Adrenal gland (tissue), 12 donors: Measurements from ENCODE around the gene CDS2. TPM values are rescaled to one million over a fixed set of nuclear protein-coding genes. Genes with fewer than 3 reads are reported as not detected.

Experiments
- DNase-seq, 7 donors: peaks; one replicate each; pipeline ENCODE4 v3.0.0-alpha.2; 2019 to 2020
- H3K27ac ChIP-seq, 5 donors: fragments of 200-600 bp; sonication (generic) in 4 of 5; 1 replicate in 3 of 5; 2 replicates in 2 of 5; pipeline versions ENCODE4 v1.5.1 to v1.8.0; 2016 to 2020; ENCODE audit warnings: mild to moderate bottlenecking in 1 of 5
- H3K27me3 ChIP-seq: fragments of 200-600 bp; 2 replicates; pipeline ENCODE4 v1.8.0; 2021
- H3K36me3 ChIP-seq, 2 donors: fragments of 200-600 bp; replicated peaks in 1 of 2; 1 replicate in 1 of 2; 2 replicates in 1 of 2; pipeline versions ENCODE4 v1.5.1 to v1.8.0; 2018 to 2022
- H3K4me1 ChIP-seq, 2 donors: fragments of 200-600 bp; replicated peaks in 1 of 2; 1 replicate in 1 of 2; 2 replicates in 1 of 2; pipeline versions ENCODE4 v1.5.1 to v1.8.0; 2018 to 2021
- H3K4me3 ChIP-seq, 4 donors: fragments of 200-600 bp; sonication (generic) in 3 of 4; one replicate each; pipeline ENCODE4 v1.5.1; 2016 to 2018
- H3K9me3 ChIP-seq, 3 donors: fragments of 200-600 bp; sonication (generic) in 1 of 3; replicated peaks in 1 of 3; 1 replicate in 2 of 3; 2 replicates in 1 of 3; pipeline versions ENCODE4 v1.5.1 to v1.8.0; 2016 to 2021
- POLR2A ChIP-seq, 2 donors: fragments of 450-650 bp; IDR thresholded peaks; one replicate each; pipeline ENCODE4 v1.6.1; 2017; ENCODE audit warnings: antibody characterized with exemption in 2 of 2, mild to moderate bottlenecking in 2 of 2, moderate library complexity in 1 of 2
- WGBS, 4 donors: extraction: QIAGEN DNeasy Blood & Tissue Kit in 2 of 4; methylation state at CpG; one replicate each; pipeline versions ENCODE4 v1.1.5 to v1.1.7; 2013 to 2017; 5-methylcytosine and 5-hydroxymethylcytosine counted together
- intact Hi-C, 2 donors: fragments of 100-400 bp; cut with DNase I; formaldehyde crosslinking; loops; one replicate each; pipeline versions ENCODE4 v1.14.1 to v1.15.0; 2022 to 2023
- polyA plus RNA-seq, 3 donors: library from polyadenylated mRNA; stranded (reverse); fragments of 200-250 nt in 2 of 3; fragments of 350-450 nt in 1 of 3; fragmentation: Illumina TruSeq in 1 of 3; extraction: RNeasy Lipid Tissue Mini Kit (QIAGEN cat#74804) in 1 of 3; gene quantifications; one replicate each; pipeline ENCODE4 v1.2.3, GENCODE V29; 2013 to 2014
- total RNA-seq, 9 donors: library from RNA; depleted of rRNA in 4 of 9; stranded (reverse); fragments of >200 nt in 4 of 9; fragments of 120-200 nt in 1 of 9; fragmentation: NEBNext Ultra II Directional in 1 of 9; extraction: Animal tissue kit (Norgen Biotek cat#: 25700) in 1 of 9; gene quantifications; one replicate each; pipeline versions ENCODE4 v1.1.0 to v1.2.4, GENCODE V29; 2013 to 2023
- TF ChIP-seq, protein P1 (sequence below), 6 experiments: fragments of 450-650 bp in 4 of 6; fragments of 200-600 bp in 2 of 6; sonication (generic) in 1 of 6; IDR thresholded peaks; 1 replicate in 5 of 6; 2 replicates in 1 of 6; pipeline versions ENCODE4 v1.5.1 to v1.8.0; 2016 to 2021; ENCODE audit warnings: antibody characterized with exemption in 6 of 6, mild to moderate bottlenecking in 2 of 6, moderate library complexity in 1 of 6
- donor health status: healthy with polysubstance abuse.
- donor health status: Bipolar disorder and iron deficiency.
- donor health status: DM: yes; HTN: yes; CAD: no.
- donor health status: DM: no; HTN: no; CAD: no.
- donor health status: DM: no; HTN: no; CAD: no.
- donor health status: DM: yes; HTN: yes; CAD: no.

CDS2 gene
- total and polyA plus RNA-seq, 12 donors: 11.8 to 71.0 (median 35.0) TPM

- 96 to 100% (median 97%) methylated on average over 1 to 6 of the region's 6 CpGs for WGBS, 4 donors
- no peaks in the 10 kb centered on the region for H3K36me3 ChIP-seq
- no peak for DNase-seq
- H3K27me3 ChIP-seq: no peaks in the 10 kb centered on the region
- no peak overlapping the region for H3K4me3 ChIP-seq
- peaks cover 25 to 48% of the 10 kb centered on the region in 2 donors for H3K4me1 ChIP-seq
- H3K27ac ChIP-seq: no peak overlapping the region
- no peaks in the 10 kb centered on the region for H3K9me3 ChIP-seq
- TF ChIP-seq, protein P1, sequence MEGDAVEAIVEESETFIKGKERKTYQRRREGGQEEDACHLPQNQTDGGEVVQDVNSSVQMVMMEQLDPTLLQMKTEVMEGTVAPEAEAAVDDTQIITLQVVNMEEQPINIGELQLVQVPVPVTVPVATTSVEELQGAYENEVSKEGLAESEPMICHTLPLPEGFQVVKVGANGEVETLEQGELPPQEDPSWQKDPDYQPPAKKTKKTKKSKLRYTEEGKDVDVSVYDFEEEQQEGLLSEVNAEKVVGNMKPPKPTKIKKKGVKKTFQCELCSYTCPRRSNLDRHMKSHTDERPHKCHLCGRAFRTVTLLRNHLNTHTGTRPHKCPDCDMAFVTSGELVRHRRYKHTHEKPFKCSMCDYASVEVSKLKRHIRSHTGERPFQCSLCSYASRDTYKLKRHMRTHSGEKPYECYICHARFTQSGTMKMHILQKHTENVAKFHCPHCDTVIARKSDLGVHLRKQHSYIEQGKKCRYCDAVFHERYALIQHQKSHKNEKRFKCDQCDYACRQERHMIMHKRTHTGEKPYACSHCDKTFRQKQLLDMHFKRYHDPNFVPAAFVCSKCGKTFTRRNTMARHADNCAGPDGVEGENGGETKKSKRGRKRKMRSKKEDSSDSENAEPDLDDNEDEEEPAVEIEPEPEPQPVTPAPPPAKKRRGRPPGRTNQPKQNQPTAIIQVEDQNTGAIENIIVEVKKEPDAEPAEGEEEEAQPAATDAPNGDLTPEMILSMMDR (IDR thresholded peaks at IDR 0.05): no peak
- no peak for TF ChIP-seq POLR2A (IDR thresholded peaks at IDR 0.05)
- intact Hi-C loops: no loop called here
These were observed 27.7 kb downstream of the CDS2 start for GRCh38 chr20:5154543-5154925.

DNA sequence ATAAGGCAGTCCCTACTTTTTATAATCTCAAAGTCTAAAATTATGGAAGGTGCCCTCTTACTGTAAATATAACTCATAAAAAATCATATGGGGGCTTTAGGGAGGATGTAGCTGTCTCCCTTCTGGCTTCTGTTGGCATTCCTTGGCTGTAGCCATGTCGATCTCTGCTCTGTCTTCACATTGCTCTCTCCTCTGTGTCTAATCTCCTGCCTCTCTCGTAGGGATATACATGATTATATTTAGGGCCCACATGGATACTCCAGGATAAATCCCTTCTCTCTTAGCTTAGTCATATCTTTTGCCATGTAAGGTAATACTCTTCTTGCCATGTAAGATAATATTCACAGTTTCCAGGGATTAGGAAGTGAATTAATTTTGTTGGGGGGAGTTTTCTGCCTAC, 28.6 kb downstream of the CDS2 start:
- Histone ChIP-seq H3K27ac (no peak overlapping the region), H3K27me3 (no peaks in the 10 kb centered on the region), H3K4me3 (no peak overlapping the region), H3K36me3 (no peaks in the 10 kb centered on the region), H3K9me3 (no peaks in the 10 kb centered on the region), H3K4me1 (peaks cover 21 to 44% of the 10 kb centered on the region in 2 donors)
- TF ChIP-seq, protein P1 (IDR thresholded peaks at IDR 0.05): no peak
- TF ChIP-seq POLR2A (IDR thresholded peaks at IDR 0.05): no peak
- DNase-seq: no peak
- intact Hi-C loops: no loop called here
- 76 to 90% (median 80%) methylated on average over 2 of the region's 2 CpGs for WGBS, 4 donors

DNA sequence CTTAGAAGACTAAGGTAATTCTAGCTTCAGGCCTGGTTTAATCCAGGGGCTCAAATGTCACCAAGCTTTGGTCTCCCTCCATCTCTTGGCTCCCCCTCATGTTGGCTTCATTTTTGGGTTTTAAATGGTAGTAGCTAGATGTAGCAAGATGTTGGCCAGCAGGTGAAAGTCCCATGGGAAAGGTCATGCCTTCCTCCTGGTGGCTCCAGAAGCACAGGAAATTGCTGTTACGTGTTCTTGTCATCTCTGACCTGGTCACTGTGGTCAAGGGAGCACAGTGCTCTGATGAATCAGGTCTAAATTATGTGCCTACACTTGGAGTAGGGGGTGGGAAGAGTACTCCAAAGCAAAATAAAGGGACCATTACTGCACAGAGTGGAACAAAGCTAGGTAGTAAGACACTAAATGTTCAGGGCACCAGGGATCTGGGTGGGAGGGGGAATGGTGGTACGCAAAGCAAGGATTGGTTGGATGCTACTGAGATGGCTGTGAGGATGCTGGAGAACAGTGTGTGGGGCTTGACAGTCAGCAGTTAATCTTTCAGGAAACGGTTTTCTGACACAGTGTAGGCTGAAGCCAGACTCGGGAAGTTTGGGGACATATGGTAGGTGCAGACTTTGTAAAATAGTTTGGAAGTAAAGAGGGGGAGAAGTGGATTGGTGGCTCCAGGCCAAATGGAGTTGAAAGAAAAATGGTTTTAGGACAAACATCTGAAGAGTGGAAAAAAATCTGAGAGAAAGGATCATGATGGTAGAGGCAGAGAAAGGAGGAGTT, 30.1 kb downstream of the CDS2 start:
- Histone ChIP-seq H3K27me3 (no peaks in the 10 kb centered on the region), H3K9me3 (no peaks in the 10 kb centered on the region), H3K27ac (no peak overlapping the region), H3K4me1 (peaks cover 14 to 35% of the 10 kb centered on the region in 2 donors), H3K36me3 (no peaks in the 10 kb centered on the region), H3K4me3 (no peak overlapping the region)
- no peak for DNase-seq
- TF ChIP-seq POLR2A (IDR thresholded peaks at IDR 0.05): no peak
- TF ChIP-seq, protein P1 (IDR thresholded peaks at IDR 0.05): no peak
- WGBS, 4 donors: 54 to 70% (median 65%) methylated on average over 4 of the region's 4 CpGs
- intact Hi-C loops: no loop called here

DNA sequence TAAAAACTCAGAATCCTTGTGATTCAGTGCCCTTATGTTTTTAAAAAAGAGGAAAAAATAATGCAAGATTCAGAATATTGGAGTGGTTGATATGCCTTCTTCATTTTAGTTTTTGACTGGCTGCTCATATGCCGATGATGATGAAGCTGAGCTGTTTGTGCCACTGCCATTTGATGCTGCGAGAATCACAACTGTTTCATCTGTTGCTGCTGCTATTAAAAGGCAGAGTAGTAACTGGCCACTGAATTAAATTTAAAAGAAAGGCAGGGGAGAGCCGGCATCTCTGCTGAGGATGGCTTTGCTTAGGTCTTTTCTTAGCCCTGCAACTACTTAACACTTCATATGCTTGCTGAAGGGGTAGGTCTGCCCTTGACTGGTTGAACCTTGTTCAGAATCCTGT, 33.1 kb downstream of the CDS2 start:
- peaks cover 7 to 13% of the 10 kb centered on the region in 2 donors for H3K4me1 ChIP-seq
- H3K27ac ChIP-seq: no peak overlapping the region
- no peak overlapping the region for H3K4me3 ChIP-seq
- intact Hi-C loops: no loop called here
- H3K36me3 ChIP-seq: no peaks in the 10 kb centered on the region
- TF ChIP-seq, protein P1 (IDR thresholded peaks at IDR 0.05): no peak
- no peak for TF ChIP-seq POLR2A (IDR thresholded peaks at IDR 0.05)
- no peaks in the 10 kb centered on the region for H3K27me3 ChIP-seq
- H3K9me3 ChIP-seq: no peaks in the 10 kb centered on the region
- WGBS, 4 donors: 77 to 87% (median 80%) methylated on average over 3 of the region's 3 CpGs
- peak in 1 of 7 donors; percentile 41 for DNase-seq
